Activated naive CD8-positive, alpha-beta T cell treated with anti-CD3 and anti-CD28 coated beads, Interleukin-2, amount 10 ng/mL, durations not matched to agents 7 days and 5 days (primary cell): ENCODE measurements around the gene CDK2AP2. TPM values are rescaled to one million over a fixed set of nuclear protein-coding genes. Genes with fewer than 3 reads are reported as not detected.

Experiments used
- ATAC-seq: fragments of 150-1000 bp; cut with Tn5 transposase; one replicate; pipeline ENCODE4 v1.10.0; 2021; ENCODE audit warnings: low read depth, moderate library complexity
- POLR2A ChIA-PET: fragments of 350-600 bp; sonication (Branson Sonifier 250); formaldehyde crosslinking; loops from one replicate; lab custom pipeline; 2021; ENCODE audit warnings: antibody characterized with exemption; lab: Charles Lee
- DNase-seq: peaks from one replicate; pipeline ENCODE4 v3.0.0; 2021
- H3K27ac Mint-ChIP-seq: one replicate; pipeline ENCODE4 v1.8.0; 2022; ENCODE audit warnings: mild to moderate bottlenecking, mixed read lengths
- H3K27me3 Mint-ChIP-seq: one replicate; pipeline ENCODE4 v1.8.0; 2022; ENCODE audit warnings: mild to moderate bottlenecking, moderate library complexity, mixed read lengths
- H3K36me3 Mint-ChIP-seq: one replicate; pipeline ENCODE4 v1.8.0; 2021; ENCODE audit warnings: mild to moderate bottlenecking, mixed read lengths
- H3K4me1 Mint-ChIP-seq: one replicate; pipeline ENCODE4 v1.8.0; 2021; ENCODE audit warnings: mixed read lengths
- H3K4me3 Mint-ChIP-seq: one replicate; pipeline ENCODE4 v1.8.0; 2022; ENCODE audit warnings: mild to moderate bottlenecking, moderate library complexity, mixed read lengths
- H3K9me3 Mint-ChIP-seq: one replicate; pipeline ENCODE4 v1.8.0; 2021; ENCODE audit warnings: mixed read lengths
- total RNA-seq, 2 experiments: library from RNA; stranded (reverse); gene quantifications; one replicate each; pipeline ENCODE4 v1.2.3, GENCODE V29; 2021

Gene CDK2AP2
- total RNA-seq, 2 experiments from 2014 or later = 94.6 to 101 TPM

DNA sequence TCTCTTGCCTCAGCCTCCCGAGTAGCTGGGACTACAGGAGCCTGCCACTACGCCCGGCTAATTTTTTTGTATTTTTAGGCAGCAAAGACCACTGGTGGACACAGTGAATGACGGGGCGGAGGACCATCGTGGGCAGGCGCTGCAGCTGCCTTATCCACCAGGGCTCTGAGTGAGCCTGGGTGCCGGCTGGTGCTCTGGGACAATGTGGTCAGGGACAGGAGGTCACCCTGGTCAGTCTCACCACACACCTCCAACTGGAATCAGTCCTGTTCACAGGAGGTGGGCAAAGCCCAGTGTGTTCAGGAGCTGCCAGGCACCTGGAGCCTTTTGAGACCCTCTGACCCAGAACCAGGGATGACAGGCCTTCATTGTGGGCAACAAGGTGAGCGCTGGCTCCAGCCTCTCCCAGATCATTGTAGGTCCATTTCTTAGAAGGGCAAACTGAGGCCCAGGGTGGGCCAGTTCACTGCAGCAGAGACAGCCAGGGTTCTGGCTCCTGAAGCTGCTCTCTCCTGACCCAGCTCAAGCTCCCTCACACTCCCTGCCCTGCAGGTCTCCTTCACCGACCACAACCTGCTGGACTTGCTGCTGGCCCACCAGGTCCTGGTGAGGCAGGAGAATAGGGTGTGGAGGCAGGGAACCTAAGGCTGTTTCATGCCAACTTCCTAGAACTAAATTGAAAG lies 31.0 kb upstream of the CDK2AP2 start:
- POLR2A ChIA-PET = no interaction called here
- Mint-ChIP-seq H3K27ac (no peak overlapping the region), H3K4me1 (no peaks in the 10 kb centered on the region), H3K36me3 (no peaks in the 10 kb centered on the region), H3K27me3 (no peaks in the 10 kb centered on the region), H3K4me3 (no peak overlapping the region), H3K9me3 (peaks cover 1% of the 10 kb centered on the region)
- no peak for DNase-seq
- no peak for ATAC-seq

DNA sequence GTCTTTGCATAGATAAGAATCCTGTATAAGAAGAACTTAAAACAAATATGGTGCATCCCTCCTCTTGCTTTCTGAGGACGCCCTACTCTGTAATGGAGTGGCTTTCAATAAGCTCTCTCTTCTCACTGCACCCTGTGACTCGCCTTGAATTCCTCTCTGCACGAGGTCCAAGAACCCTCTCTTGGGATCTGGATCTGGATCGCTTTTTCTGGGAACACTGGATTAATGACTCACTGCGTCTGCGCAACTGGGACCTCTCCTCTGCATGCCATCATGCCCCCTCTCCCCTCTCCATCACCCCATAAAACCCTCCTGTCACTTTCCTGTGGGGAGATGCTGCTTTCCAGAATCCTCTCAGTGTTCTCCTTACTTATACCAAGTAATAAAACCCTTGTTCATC lies 30.3 kb upstream of the CDK2AP2 start:
- H3K27me3 Mint-ChIP-seq = no peaks in the 10 kb centered on the region
- DNase-seq = no peak
- no peak overlapping the region for H3K27ac Mint-ChIP-seq

DNA sequence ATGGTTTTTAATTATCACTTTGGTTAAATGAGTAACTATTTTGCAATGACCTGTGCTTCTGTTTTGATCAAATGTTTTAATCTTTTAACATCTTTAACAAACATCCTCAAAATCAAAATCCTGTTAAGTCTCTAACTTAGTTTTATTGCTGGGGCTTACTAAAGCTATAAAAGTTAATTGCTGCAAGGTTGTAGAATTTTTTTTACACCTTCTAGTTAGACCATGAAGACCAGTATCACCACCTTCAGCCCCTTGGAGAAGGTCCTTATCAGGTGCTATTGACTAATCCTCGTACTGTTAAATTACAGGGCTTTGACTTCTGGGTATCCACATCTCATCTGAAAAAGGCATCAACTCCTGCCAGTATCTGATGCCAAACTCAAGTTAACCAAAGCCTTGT lies 27.6 kb upstream of the CDK2AP2 start:
- no peak for DNase-seq
- ATAC-seq = no peak
- Mint-ChIP-seq H3K4me1 (no peaks in the 10 kb centered on the region), H3K4me3 (no peak overlapping the region), H3K9me3 (peaks cover 6% of the 10 kb centered on the region), H3K27me3 (no peaks in the 10 kb centered on the region), H3K36me3 (no peaks in the 10 kb centered on the region), H3K27ac (no peak overlapping the region)
- POLR2A ChIA-PET = no interaction called here

More for the DNA sequence above, 30.3 kb upstream of the CDK2AP2 start:
- no peak overlapping the region for H3K4me3 Mint-ChIP-seq
- H3K4me1 Mint-ChIP-seq = no peaks in the 10 kb centered on the region
- ATAC-seq = no peak
- H3K36me3 Mint-ChIP-seq = no peaks in the 10 kb centered on the region
- POLR2A ChIA-PET = no interaction called here
- peaks cover 4% of the 10 kb centered on the region for H3K9me3 Mint-ChIP-seq

DNA sequence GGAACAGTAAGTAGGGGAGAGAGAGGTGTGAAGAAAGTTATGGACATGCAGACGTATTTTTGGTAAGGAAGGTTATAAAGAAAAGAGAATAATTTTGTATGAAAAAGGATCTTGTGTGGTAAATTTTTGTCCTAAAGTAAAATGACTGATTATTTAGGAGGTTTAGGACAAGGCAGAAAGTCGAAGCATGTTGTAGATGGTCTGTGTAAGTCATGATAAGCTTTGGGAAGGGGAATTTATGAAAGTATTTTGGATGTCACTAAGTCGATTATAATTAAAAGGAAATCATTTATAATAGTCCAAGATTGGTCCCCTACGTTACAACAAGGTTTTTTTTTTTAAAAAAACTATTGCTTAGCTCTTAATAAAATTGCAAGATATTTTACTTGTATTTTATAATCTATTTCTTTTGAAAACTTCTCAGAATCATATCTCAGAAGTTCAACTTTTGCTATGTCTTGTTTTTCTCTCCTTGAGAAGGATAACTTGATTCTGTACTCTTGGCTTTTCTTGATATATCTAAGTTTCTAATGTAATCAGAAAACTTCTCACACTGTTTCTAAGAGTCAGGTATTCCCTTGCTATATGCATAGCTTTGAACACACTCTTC lies 26.2 kb upstream of the CDK2AP2 start:
- POLR2A ChIA-PET = no interaction called here
- no peaks in the 10 kb centered on the region for H3K4me1 Mint-ChIP-seq

GRCh38 chr11:67532889-67533288 lies 24.9 kb upstream of the CDK2AP2 start:
- no peaks in the 10 kb centered on the region for H3K4me1 Mint-ChIP-seq
- H3K27me3 Mint-ChIP-seq = no peaks in the 10 kb centered on the region
- DNase-seq (no peak), ATAC-seq (no peak)
- peaks cover 6% of the 10 kb centered on the region for H3K9me3 Mint-ChIP-seq
- H3K27ac Mint-ChIP-seq = no peak overlapping the region
- POLR2A ChIA-PET = no interaction called here
- H3K36me3 Mint-ChIP-seq = no peaks in the 10 kb centered on the region
- no peak overlapping the region for H3K4me3 Mint-ChIP-seq

More for the DNA sequence above, 26.2 kb upstream of the CDK2AP2 start:
- Mint-ChIP-seq H3K36me3 (no peaks in the 10 kb centered on the region), H3K27me3 (no peaks in the 10 kb centered on the region), H3K4me3 (no peak overlapping the region), H3K27ac (no peak overlapping the region), H3K9me3 (peaks cover 6% of the 10 kb centered on the region)
- DNase-seq (no peak), ATAC-seq (no peak)

DNA sequence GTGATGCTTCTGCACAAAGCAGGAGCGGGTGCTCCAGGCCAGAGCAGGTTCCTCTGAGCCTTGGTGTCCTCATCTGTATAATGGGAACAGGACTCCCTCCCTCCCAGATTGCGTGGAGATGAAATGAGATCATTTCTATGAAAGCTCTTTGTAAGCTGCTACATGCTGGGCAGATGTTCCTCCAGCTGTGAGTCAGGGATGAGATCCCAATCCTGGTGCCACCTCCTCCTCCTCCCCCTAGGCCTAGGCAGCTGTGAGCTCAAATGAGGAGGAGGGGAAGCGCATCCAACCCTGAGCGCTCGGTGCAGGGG lies 22.3 kb upstream of the CDK2AP2 start:
- H3K4me3 Mint-ChIP-seq = no peak overlapping the region
- POLR2A ChIA-PET = no interaction called here

DNA sequence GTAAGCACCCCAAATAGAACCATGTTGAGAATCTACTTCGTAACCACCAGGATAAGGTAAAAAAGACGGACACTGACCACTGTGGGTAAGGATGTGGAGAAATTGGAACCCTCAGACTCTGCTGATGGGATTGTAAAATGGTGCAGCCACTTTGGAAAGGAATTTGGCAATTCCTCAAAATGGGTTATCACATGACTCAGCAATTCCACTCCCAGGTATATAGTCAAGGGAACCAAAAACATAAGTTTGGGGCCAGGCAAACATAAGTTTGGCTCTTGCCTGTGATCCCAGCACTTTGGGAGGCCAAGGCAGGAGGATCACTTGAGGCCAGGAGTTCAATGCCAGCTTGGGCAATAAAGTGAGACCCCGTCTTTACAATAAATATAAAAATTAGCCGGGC lies 20.4 kb upstream of the CDK2AP2 start:
- no peak for ATAC-seq
- Mint-ChIP-seq H3K4me1 (no peaks in the 10 kb centered on the region), H3K4me3 (no peak overlapping the region), H3K36me3 (no peaks in the 10 kb centered on the region), H3K27me3 (no peaks in the 10 kb centered on the region), H3K27ac (no peak overlapping the region), H3K9me3 (peaks cover 2% of the 10 kb centered on the region)
- POLR2A ChIA-PET = no interaction called here
- DNase-seq = no peak

More for the DNA sequence above, 22.3 kb upstream of the CDK2AP2 start:
- DNase-seq (no peak), ATAC-seq (no peak)
- Mint-ChIP-seq H3K27me3 (no peaks in the 10 kb centered on the region), H3K9me3 (peaks cover 6% of the 10 kb centered on the region), H3K36me3 (no peaks in the 10 kb centered on the region), H3K4me1 (no peaks in the 10 kb centered on the region), H3K27ac (no peak overlapping the region)

- ATAC-seq (no peak), DNase-seq (no peak)
- H3K9me3 Mint-ChIP-seq = no peaks in the 10 kb centered on the region
- no peak overlapping the region for H3K27ac Mint-ChIP-seq
- POLR2A ChIA-PET = no interaction called here
- H3K4me3 Mint-ChIP-seq = no peak overlapping the region
- no peaks in the 10 kb centered on the region for H3K36me3 Mint-ChIP-seq
- H3K27me3 Mint-ChIP-seq = no peaks in the 10 kb centered on the region
- H3K4me1 Mint-ChIP-seq = no peaks in the 10 kb centered on the region
These were observed 17.5 kb upstream of the CDK2AP2 start for GRCh38 chr11:67525275-67525976.

- Mint-ChIP-seq H3K4me1 (no peaks in the 10 kb centered on the region), H3K27me3 (no peaks in the 10 kb centered on the region), H3K27ac (peak overlapping the region; percentile 19), H3K9me3 (no peaks in the 10 kb centered on the region), H3K4me3 (no peak overlapping the region), H3K36me3 (no peaks in the 10 kb centered on the region)
- POLR2A ChIA-PET = no interaction called here
- DNase-seq (no peak), ATAC-seq (no peak)
These were observed 16.5 kb upstream of the CDK2AP2 start for GRCh38 chr11:67524480-67524808.

- Mint-ChIP-seq H3K27me3 (no peaks in the 10 kb centered on the region), H3K27ac (no peak overlapping the region), H3K9me3 (no peaks in the 10 kb centered on the region), H3K36me3 (no peaks in the 10 kb centered on the region), H3K4me3 (no peak overlapping the region), H3K4me1 (no peaks in the 10 kb centered on the region)
- no peak for DNase-seq
- ATAC-seq = no peak
- POLR2A ChIA-PET = no interaction called here
These were observed 15.9 kb upstream of the CDK2AP2 start for GRCh38 chr11:67523556-67524479.

- Mint-ChIP-seq H3K27me3 (no peaks in the 10 kb centered on the region), H3K27ac (no peak within 1 kb of the TSS), H3K4me3 (no peak within 1 kb of the TSS), H3K36me3 (no peaks in the 10 kb centered on the region), H3K9me3 (no peaks in the 10 kb centered on the region), H3K4me1 (no peaks in the 10 kb centered on the region)
- DNase-seq = no peak
- POLR2A ChIA-PET = no interaction called here
- ATAC-seq = no peak
These were observed 15.0 kb upstream of the CDK2AP2 start, which contains the start of gene CABP2 for GRCh38 chr11:67522844-67523555. CABP2 (minus strand) TSS chr11:67523446; CDS start chr11:67523326, 120 bp downstream.

DNA sequence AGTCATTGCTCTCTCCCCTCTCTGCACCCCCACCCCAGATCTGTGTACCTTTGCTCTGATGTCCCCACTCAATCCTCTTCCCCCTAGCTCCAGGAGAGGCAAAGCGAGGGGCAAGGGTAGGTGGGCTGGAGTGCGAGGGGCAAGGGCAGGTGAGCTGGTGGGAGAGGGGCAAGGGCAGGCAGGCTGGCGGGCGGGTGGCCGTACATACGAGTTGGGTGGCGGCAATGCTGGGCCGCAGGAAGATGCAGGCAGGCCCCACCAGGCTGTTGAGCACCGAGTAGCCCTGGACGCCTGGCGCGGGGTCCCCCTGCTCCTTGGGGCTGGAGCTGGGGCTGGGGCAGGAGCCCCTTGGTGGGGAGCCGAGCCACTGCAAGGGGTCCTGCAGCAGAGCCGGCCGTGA lies 14.4 kb upstream of the CDK2AP2 start:
- no peaks in the 10 kb centered on the region for H3K36me3 Mint-ChIP-seq
- no peak for ATAC-seq

GRCh38 chr11:67521924-67522323 lies 14.0 kb upstream of the CDK2AP2 start:
- Mint-ChIP-seq H3K36me3 (no peaks in the 10 kb centered on the region), H3K27me3 (no peaks in the 10 kb centered on the region), H3K4me3 (no peak overlapping the region), H3K27ac (no peak overlapping the region), H3K4me1 (no peaks in the 10 kb centered on the region), H3K9me3 (no peaks in the 10 kb centered on the region)
- DNase-seq (no peak), ATAC-seq (no peak)
- POLR2A ChIA-PET = no interaction called here

More for the DNA sequence above, 14.4 kb upstream of the CDK2AP2 start:
- Mint-ChIP-seq H3K27ac (no peak overlapping the region), H3K4me1 (no peaks in the 10 kb centered on the region), H3K27me3 (no peaks in the 10 kb centered on the region), H3K4me3 (no peak overlapping the region), H3K9me3 (no peaks in the 10 kb centered on the region)
- POLR2A ChIA-PET = no interaction called here
- DNase-seq = no peak
